HG02973 (cell line): Measurements from ENCODE around the gene WASL.

ENCODE experiments used
- ATAC-seq: cut with Tn5 transposase; IDR thresholded peaks from one replicate; pipeline ENCODE4 v1.9.1; 2021; ENCODE audit warnings: moderate library complexity; ENCODE audit not compliant: unreplicated experiment

WASL gene

GRCh38 chr7:123770378-123770777 lies 21.6 kb upstream of the WASL start:
- ATAC-seq, result peak; percentile 98

- no peak for ATAC-seq
Measured at GRCh38 chr7:123769371-123769770, 20.6 kb upstream of the WASL start.

- no peak for ATAC-seq
Measured at GRCh38 chr7:123768493-123768892, 19.7 kb upstream of the WASL start.

- ATAC-seq, result no peak
Measured at GRCh38 chr7:123763191-123763661, 14.4 kb upstream of the WASL start.

GRCh38 chr7:123761729-123762128 lies 12.9 kb upstream of the WASL start:
- no peak for ATAC-seq

- ATAC-seq, result no peak
Measured at GRCh38 chr7:123757095-123757494, 8.3 kb upstream of the WASL start.

- no peak for ATAC-seq
Measured at GRCh38 chr7:123755338-123755737, 6.5 kb upstream of the WASL start.

- no peak for ATAC-seq
Measured at GRCh38 chr7:123754271-123754871, 5.6 kb upstream of the WASL start.

- no peak for ATAC-seq
Measured at GRCh38 chr7:123752534-123752933, 3.7 kb upstream of the WASL start.

- ATAC-seq, result no peak
Measured at GRCh38 chr7:123751821-123752220, 3.0 kb upstream of the WASL start.

- no peak for ATAC-seq
Measured at GRCh38 chr7:123750389-123751230, 1.8 kb upstream of the WASL start.

- ATAC-seq, result peak; percentile 19
Measured at GRCh38 chr7:123749537-123749857, 694 bp upstream of the WASL start.

- peak; percentile 20 for ATAC-seq
Measured at GRCh38 chr7:123748171-123748733, 551 bp downstream of the WASL start.

- no peak for ATAC-seq
Measured at GRCh38 chr7:123747620-123748141, 1.1 kb downstream of the WASL start.

GRCh38 chr7:123746931-123747488 lies 1.8 kb downstream of the WASL start:
- ATAC-seq, result no peak

GRCh38 chr7:123746055-123746454 lies 2.7 kb downstream of the WASL start:
- no peak for ATAC-seq

GRCh38 chr7:123745437-123745836 lies 3.4 kb downstream of the WASL start:
- no peak for ATAC-seq

GRCh38 chr7:123744416-123744815 lies 4.4 kb downstream of the WASL start:
- no peak for ATAC-seq

- no peak for ATAC-seq
Measured at GRCh38 chr7:123741940-123742339, 6.9 kb downstream of the WASL start.

GRCh38 chr7:123738808-123739207 lies 10.0 kb downstream of the WASL start:
- no peak for ATAC-seq

GRCh38 chr7:123738356-123738755 lies 10.4 kb downstream of the WASL start:
- no peak for ATAC-seq
